Coronary artery (tissue), 2 donors: ENCODE results near the gene CHD9NB.
"Not testable (repeated sequence)": the region's sequence is repeated elsewhere in the genome, so short reads cannot be mapped to it uniquely, and the experiment has no call there.

Experiments used
- DNase-seq: peaks from one replicate; pipeline ENCODE4 v3.0.0-alpha.2; 2017; ENCODE audit warnings: low spot score
- H3K27ac ChIP-seq, 2 donors: fragments of 200-600 bp; sonication (generic); one replicate each; pipeline ENCODE4 v1.5.1; 2016 to 2019
- H3K4me3 ChIP-seq: fragments of 200-600 bp; sonication (generic); 2 replicates; pipeline ENCODE4 v1.5.1; 2016; ENCODE audit warnings: mild to moderate bottlenecking, moderate library complexity
- CTCF ChIP-seq: fragments of 200-600 bp; sonication (generic); IDR thresholded peaks from one replicate; pipeline ENCODE4 v1.5.1; 2019; ENCODE audit warnings: antibody characterized with exemption

The CHD9NB gene

DNA sequence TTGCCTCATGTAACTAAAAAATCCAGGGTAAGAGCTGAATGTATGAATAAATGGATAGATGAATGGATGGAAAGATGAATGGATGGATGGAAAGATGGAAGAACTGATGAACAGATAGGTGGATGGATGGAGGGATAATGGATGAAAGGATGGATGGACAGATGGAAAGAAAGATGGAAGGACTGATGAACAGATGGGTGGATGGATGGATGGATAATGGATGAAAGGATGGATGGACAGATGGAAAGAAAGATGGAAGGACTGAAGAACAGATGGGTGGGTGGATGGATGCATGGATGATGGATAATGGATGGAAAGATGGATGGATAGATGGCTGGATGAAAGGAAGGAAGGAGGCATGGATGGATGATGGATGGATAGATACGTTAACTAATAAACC, 11.9 kb downstream of the CHD9NB start:
- Histone ChIP-seq H3K4me3 (no peak overlapping the region), H3K27ac (peak overlapping the region in 1 of 2 donors; percentile 40)
- no peak for TF ChIP-seq CTCF

GRCh38 chr16:53036711-53037110, 16.0 kb downstream of the CHD9NB start:
- H3K27ac ChIP-seq, H3K4me3 ChIP-seq, DNase-seq: not testable (repeated sequence)

More for the DNA sequence above, 11.9 kb downstream of the CHD9NB start:
- DNase-seq = no peak

- Histone ChIP-seq H3K27ac (no peak overlapping the region), H3K4me3 (no peak overlapping the region)
- no peak for DNase-seq
- no peak for TF ChIP-seq CTCF
These were observed 16.6 kb downstream of the CHD9NB start for GRCh38 chr16:53036066-53036465.

- Histone ChIP-seq H3K27ac (no peak overlapping the region), H3K4me3 (no peak overlapping the region)
- TF ChIP-seq CTCF = no peak
- no peak for DNase-seq
These were observed 17.3 kb downstream of the CHD9NB start for GRCh38 chr16:53035176-53035942.

GRCh38 chr16:53034306-53034705, 18.4 kb downstream of the CHD9NB start:
- H3K4me3 ChIP-seq = no peak overlapping the region

DNA sequence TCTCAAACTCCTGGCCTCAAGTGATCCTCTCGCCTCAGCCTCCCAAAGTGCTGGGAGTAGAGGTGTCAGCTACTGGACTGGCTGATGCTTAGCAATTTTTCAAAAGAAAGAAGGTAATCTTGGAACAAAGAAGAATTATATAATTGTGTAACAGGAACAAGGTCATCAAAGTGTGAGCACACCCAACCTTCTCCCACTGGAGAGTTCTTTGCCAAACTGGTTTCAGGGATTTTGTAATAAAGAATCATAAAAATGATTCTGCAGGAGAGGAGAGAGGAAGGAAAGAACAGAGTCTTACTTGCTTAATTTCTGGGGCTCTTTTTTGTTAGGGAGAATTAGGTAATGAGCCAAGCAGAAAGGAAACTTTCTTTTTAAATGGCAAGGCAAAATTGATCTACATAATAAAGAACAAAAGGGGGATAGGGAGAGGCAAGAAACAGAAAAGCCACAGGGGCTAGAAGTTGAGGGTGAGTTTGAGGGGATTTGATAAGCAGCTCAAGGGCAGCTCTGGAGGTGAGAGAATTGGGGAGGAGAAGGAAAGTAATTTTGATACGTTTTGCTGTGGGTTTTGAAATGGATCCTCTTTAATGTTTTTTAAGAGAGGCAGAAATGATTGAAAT, 21.3 kb downstream of the CHD9NB start:
- H3K27ac ChIP-seq = no peak overlapping the region
- no peak for TF ChIP-seq CTCF
- H3K4me3 ChIP-seq = no peak overlapping the region
- no peak for DNase-seq

More at GRCh38 chr16:53034306-53034705, 18.4 kb downstream of the CHD9NB start:
- DNase-seq = no peak
- TF ChIP-seq CTCF = no peak
- no peak overlapping the region for H3K27ac ChIP-seq

GRCh38 chr16:53029971-53030370, 22.7 kb downstream of the CHD9NB start:
- H3K27ac ChIP-seq = no peak overlapping the region
- H3K4me3 ChIP-seq = no peak overlapping the region
- TF ChIP-seq CTCF = no peak
- DNase-seq = no peak
